NCI-H2196 (cell line): ENCODE results near the gene MYOM3.

ENCODE experiments used
- DNase-seq: peaks from one replicate; lab custom pipeline; 2025; ENCODE audit not compliant: unreplicated experiment; lab: John Stamatoyannopoulos, UW

MYOM3 gene

GRCh38 chr1:24139222-24139489 lies 27.2 kb upstream of the MYOM3 start:
- no peak for DNase-seq

GRCh38 chr1:24138476-24139221 lies 26.7 kb upstream of the MYOM3 start:
- DNase-seq, result no peak

- DNase-seq, result peak; percentile 20
Measured at GRCh38 chr1:24136956-24137539, 25.1 kb upstream of the MYOM3 start.

- no peak for DNase-seq
Measured at GRCh38 chr1:24134376-24134775, 22.4 kb upstream of the MYOM3 start.

GRCh38 chr1:24133819-24134218 lies 21.9 kb upstream of the MYOM3 start:
- DNase-seq, result no peak

GRCh38 chr1:24130385-24130784 lies 18.4 kb upstream of the MYOM3 start:
- DNase-seq, result no peak

- DNase-seq, result no peak
Measured at GRCh38 chr1:24127801-24128363, 15.9 kb upstream of the MYOM3 start.

- no peak for DNase-seq
Measured at GRCh38 chr1:24127134-24127800, 15.3 kb upstream of the MYOM3 start.

GRCh38 chr1:24126672-24127023 lies 14.7 kb upstream of the MYOM3 start:
- no peak for DNase-seq

- no peak for DNase-seq
Measured at GRCh38 chr1:24126018-24126671, 14.2 kb upstream of the MYOM3 start.

- DNase-seq, result no peak
Measured at GRCh38 chr1:24125456-24125855, 13.5 kb upstream of the MYOM3 start.

GRCh38 chr1:24124980-24125379 lies 13.0 kb upstream of the MYOM3 start:
- DNase-seq, result no peak

- DNase-seq, result no peak
Measured at GRCh38 chr1:24123611-24124010, 11.7 kb upstream of the MYOM3 start.

- DNase-seq, result no peak
Measured at GRCh38 chr1:24122776-24123175, 10.8 kb upstream of the MYOM3 start.

- DNase-seq, result no peak
Measured at GRCh38 chr1:24121406-24121805, 9.5 kb upstream of the MYOM3 start.

- DNase-seq, result no peak
Measured at GRCh38 chr1:24120965-24121364, 9.0 kb upstream of the MYOM3 start.

- no peak for DNase-seq
Measured at GRCh38 chr1:24119859-24120756, 8.2 kb upstream of the MYOM3 start.

- no peak for DNase-seq
Measured at GRCh38 chr1:24119489-24119858, 7.5 kb upstream of the MYOM3 start.

- DNase-seq, result no peak
Measured at GRCh38 chr1:24118410-24119242, 6.7 kb upstream of the MYOM3 start.
